GM18907 (cell line): Measurements from ENCODE around the gene CSF2RB.

Experiments used
- ATAC-seq: cut with Tn5 transposase; IDR thresholded peaks from one replicate; pipeline ENCODE4 v1.9.1; 2021; ENCODE audit warnings: mild to moderate bottlenecking, moderate library complexity; ENCODE audit not compliant: unreplicated experiment

The CSF2RB gene

GRCh38 chr22:36913427-36914389 is at the start of gene CSF2RB:
Gene CSF2RB, plus strand, starts transcription at chr22:36913628. Its CDS starts 8,580 bp downstream, at chr22:36922208.
- ATAC-seq, result no peak

GRCh38 chr22:36863979-36864378 is 49.4 kb upstream of the CSF2RB start:
- ATAC-seq, result no peak

DNA sequence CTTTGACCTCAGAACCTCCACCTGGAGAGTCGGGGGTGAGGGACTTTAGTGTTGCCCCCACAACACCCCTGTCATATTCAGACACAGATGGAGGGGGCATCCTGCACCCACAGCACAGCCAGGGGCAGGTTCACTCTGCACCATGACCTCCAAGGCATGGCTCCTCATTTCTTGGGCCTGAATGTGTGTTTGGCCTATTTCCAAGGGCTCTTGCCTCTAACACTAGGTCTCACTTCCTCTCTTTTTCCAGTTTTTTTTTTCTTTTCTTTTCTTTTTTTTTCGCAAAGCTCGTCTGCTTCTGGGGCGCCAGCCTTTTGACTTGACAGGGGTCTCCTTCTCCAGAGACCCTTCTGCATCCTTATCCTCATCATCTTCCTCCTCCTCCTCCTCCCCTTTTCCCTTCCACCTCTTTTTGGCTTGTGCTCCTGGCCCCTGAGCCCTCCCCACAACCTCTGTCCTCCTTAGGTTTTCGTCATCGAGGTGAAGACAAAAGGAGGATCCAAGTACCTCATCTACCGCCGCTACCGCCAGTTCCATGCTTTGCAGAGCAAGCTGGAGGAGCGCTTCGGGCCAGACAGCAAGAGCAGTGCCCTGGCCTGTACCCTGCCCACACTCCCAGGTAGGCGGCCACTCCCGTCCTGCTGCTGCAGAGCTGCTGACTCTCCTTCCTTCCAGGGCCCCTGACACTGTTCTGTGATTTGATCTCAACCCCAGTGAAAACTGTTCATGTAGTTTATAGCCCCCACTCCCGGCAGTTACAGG is 48.8 kb upstream of the CSF2RB start:
- ATAC-seq, result no peak

DNA sequence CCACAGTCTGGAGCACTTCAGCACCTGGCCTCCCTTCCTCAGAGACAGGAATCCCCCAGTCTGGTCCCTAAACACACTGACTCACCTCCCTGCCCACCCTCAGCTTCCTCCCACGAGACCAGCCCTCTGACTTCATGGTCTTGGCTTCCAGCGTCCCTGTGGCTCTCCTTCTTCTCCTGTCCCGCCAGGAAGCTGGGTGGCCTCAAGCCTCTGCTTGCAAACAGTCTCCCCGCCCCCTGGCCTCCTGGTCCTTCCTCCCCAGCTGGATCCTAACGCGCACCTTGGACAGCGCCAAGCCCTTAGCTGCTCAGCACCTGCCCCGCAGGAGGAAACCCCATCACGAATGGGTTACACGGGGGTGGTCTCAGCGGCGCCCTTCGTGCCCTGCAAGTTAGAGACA is 48.1 kb upstream of the CSF2RB start:
- no peak for ATAC-seq

GRCh38 chr22:36867695-36868094 is 45.7 kb upstream of the CSF2RB start:
- ATAC-seq, result no peak

DNA sequence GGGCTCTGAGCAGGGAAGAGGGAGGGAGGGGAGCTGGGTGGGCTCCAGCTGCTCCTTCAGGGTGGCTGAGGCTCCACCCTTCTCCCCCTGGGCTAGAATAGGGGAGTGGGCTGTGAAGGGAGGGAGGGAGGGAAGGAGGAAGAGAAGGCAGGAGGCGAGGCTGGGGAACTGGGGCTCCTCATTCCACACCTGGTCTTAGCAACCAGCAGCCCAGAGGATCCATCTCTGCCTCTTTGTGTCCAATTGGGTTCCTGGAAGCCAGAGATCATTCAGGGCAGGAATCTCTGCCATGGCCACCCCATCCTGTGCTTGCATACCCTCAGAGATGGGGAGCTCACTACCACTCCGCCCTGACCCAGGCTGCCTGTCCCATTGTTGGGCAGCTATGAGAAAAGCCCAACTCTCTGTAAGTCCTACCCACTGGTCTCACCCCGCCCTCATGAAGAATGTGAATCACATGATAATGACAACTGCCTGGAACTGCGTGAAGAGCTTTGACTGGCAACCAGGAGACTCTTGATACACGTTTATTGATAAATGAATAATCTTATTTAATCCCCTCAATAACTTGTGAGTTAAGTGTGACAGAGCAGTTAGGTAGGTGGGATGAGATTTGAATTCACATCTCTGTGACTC is 44.8 kb upstream of the CSF2RB start:
- no peak for ATAC-seq

DNA sequence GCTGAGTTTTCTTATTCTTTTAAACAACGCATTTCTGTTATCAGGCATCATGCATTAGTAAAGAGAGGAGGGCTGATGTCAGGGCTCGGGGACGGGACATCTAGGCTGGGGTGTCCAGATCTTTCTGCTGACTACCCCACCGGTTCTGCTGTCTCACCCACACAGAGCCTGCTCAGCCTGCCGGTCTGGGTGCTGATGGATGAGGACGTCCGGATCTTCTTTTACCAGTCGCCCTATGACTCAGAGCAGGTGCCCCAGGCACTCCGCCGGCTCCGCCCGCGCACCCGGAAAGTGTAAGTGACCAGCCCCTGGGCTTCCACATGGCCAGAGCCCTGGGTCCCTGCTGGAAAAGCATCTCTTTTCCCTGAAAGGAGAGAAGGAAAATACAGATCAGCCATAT is 43.2 kb upstream of the CSF2RB start:
- no peak for ATAC-seq

- ATAC-seq, result no peak
These were observed 41.8 kb upstream of the CSF2RB start for GRCh38 chr22:36871669-36872081.

DNA sequence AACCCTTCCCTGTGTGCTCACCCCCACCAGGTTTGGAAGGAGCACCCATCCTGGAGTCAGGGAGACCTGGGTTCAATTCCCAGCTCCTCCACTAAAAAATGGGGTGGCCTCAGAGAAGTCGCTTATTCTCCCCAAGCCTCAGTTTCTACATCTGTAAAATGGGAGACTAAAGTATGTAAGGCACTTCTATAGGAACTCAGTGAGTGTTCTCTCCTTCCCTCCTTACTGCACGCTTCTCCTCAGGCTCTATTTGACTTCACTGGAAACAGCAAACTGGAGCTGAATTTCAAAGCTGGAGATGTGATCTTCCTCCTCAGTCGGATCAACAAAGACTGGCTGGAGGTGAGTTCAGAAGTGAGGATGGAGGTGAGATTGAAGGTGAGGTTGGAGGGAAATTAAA is 41.3 kb upstream of the CSF2RB start:
- no peak for ATAC-seq

DNA sequence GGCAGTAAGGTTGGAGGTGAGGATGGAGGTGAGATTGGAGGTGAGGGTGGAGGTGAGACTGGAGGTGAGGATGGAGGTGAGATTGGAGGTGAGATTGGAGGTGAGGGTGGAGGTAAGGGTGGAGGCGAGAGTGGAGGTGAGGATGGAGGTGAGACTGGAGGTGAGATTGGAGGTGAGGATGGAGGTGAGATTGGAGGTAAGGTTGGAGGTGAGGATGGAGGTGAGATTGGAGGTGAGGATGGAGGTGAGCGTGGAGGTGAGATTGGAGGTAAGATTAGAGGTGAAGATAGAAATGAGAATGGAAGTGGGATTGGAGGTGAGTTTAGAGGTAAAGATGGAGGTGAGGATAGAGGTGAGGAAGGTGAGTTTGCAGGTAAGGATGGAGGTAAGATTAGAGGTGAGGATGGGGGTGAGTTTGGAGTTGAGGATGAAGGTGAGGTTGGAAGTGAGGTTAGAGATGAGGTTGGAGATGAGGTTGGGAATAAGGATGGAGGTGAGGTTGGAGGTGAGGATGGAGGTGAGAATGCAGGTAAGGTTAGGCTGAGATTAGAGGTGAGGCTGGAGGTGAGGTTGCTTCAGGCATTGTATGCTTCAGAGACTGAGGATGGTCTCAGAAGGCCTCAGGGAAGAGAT is 40.4 kb upstream of the CSF2RB start:
- ATAC-seq, result no peak

DNA sequence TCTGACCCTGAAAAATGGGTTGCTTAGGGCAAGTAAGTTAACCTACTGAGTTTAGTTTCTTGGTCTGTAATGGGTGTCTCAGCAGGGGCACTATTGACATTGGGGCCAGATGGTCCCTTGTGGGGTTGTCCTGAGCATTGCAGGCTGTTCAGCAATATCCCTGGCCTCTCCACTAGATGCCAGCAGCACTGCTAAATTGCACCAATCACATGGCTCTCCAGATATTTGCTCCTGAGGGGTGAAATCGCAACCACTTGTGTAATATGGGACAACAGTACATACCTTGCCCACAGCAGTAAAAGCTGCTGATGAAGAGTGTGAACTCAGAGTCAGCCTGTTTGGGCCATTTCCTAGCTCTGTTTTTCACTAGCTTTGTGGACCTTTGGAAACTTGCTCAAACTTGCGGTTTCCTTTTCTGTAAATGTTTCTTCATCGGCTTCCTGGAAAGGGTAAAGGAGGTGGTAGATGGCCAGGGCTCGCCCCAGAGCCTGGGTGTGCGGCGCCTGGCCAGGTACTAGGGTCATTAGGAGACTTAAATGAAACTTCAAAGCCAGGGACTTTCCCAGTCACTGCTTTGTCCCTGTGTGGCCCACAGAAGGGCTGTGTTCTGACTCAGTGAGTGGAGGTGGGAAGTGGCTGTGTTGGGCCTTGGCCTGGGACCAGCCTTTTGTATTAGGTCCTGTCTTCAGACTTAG is 39.7 kb upstream of the CSF2RB start:
- ATAC-seq, result peak; percentile 74

- no peak for ATAC-seq
These were observed 39.1 kb upstream of the CSF2RB start for GRCh38 chr22:36874309-36874696.

GRCh38 chr22:36874736-36875135 is 38.7 kb upstream of the CSF2RB start:
- no peak for ATAC-seq

DNA sequence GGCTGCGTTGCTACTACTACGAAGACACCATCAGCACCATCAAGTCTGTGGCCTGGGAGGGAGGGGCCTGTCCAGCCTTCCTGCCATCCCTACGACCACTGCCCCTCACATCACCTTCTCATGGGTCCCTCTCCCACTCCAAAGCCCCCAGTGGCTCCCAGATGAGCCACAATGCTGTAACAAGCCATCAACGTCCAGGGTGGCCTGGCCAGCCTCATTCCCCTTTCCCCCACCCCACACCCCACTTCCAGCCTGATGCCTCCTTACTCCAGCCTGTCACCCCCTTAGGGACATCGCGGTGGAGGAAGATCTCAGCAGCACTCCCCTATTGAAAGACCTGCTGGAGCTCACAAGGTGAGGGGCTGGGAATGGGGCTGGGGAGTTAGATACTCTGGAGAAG is 37.7 kb upstream of the CSF2RB start:
- no peak for ATAC-seq

- no peak for ATAC-seq
These were observed 33.7 kb upstream of the CSF2RB start for GRCh38 chr22:36879775-36880174.

- no peak for ATAC-seq
These were observed 31.8 kb upstream of the CSF2RB start for GRCh38 chr22:36881504-36882245.

DNA sequence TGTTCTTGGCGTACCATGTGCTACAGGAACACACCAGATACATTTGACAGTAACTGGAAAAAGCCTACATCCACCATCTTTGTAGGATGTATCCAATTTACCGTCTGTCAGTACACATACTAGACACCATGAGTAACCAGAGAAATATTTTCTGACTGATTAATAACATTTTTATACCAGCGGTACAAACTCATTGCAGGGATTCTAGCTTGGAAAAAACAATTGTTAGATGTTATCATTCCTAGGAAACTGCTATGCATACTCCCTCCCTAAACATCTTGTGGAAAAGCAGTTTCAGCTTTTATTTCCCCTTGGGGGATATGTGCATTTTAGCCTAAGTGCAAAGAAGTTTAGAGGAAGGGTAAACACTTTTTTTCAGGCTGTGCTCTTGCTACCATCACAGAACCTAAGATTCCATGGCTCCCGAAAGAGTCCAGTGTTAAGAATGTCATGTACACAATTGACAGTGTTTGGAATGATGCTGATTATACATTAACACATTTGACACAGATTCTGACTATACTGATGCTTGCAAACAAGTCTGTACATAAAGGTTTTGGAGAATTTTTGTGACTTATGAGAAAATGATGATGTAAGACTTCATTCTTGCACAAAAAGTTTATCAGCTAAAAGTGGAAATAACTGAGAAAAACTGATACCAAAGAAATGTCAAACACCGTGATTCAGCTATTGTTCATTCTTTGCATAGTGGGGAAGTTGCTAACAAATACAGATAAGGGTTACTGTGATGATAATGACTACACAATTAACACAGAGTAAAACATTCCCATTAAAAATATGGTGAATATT is 28.9 kb upstream of the CSF2RB start:
- no peak for ATAC-seq

- ATAC-seq, result no peak
These were observed 28.0 kb upstream of the CSF2RB start for GRCh38 chr22:36885474-36885873.

- ATAC-seq, result no peak
These were observed 27.4 kb upstream of the CSF2RB start for GRCh38 chr22:36886016-36886415.
